Activated CD4-positive, alpha-beta T cell treated with anti-CD3 and anti-CD28 coated beads, Interleukin-2, amount 10 ng/mL, durations not matched to agents 24 days and 14 days (primary cell): ENCODE results near the gene LRRD1. TPM values are rescaled to one million over a fixed set of nuclear protein-coding genes. Genes with fewer than 3 reads are reported as not detected.
"Not testable (repeated sequence)": the region's sequence is repeated elsewhere in the genome, so short reads cannot be mapped to it uniquely, and the experiment has no call there.

Experiments used
- DNase-seq: peaks from one replicate; pipeline ENCODE4 v3.0.0; 2022
- H3K27ac Mint-ChIP-seq: one replicate; pipeline ENCODE4 v1.8.0; 2022; ENCODE audit warnings: mild to moderate bottlenecking, mixed read lengths
- H3K27me3 Mint-ChIP-seq: one replicate; pipeline ENCODE4 v1.8.0; 2022; ENCODE audit warnings: mixed read lengths
- H3K36me3 Mint-ChIP-seq: one replicate; pipeline ENCODE4 v1.8.0; 2022; ENCODE audit warnings: low read depth, mild to moderate bottlenecking, mixed read lengths
- H3K4me1 Mint-ChIP-seq: one replicate; pipeline ENCODE4 v1.8.0; 2021; ENCODE audit warnings: mixed read lengths
- H3K4me3 Mint-ChIP-seq: one replicate; pipeline ENCODE4 v1.8.0; 2022; ENCODE audit warnings: mild to moderate bottlenecking, moderate library complexity, mixed read lengths
- H3K9me3 Mint-ChIP-seq: one replicate; pipeline ENCODE4 v1.8.0; 2021; ENCODE audit warnings: mixed read lengths
- intact Hi-C: fragments of 100-400 bp; cut with micrococcal nuclease; formaldehyde crosslinking; loops from one replicate; pipeline ENCODE4 v1.15.1; 2023
- total RNA-seq: library from RNA; stranded (reverse); gene quantifications from 2 replicates; pipeline ENCODE4 v1.2.3, GENCODE V29; 2022

LRRD1 gene
- total RNA-seq, result not detected in 2 replicates

DNA sequence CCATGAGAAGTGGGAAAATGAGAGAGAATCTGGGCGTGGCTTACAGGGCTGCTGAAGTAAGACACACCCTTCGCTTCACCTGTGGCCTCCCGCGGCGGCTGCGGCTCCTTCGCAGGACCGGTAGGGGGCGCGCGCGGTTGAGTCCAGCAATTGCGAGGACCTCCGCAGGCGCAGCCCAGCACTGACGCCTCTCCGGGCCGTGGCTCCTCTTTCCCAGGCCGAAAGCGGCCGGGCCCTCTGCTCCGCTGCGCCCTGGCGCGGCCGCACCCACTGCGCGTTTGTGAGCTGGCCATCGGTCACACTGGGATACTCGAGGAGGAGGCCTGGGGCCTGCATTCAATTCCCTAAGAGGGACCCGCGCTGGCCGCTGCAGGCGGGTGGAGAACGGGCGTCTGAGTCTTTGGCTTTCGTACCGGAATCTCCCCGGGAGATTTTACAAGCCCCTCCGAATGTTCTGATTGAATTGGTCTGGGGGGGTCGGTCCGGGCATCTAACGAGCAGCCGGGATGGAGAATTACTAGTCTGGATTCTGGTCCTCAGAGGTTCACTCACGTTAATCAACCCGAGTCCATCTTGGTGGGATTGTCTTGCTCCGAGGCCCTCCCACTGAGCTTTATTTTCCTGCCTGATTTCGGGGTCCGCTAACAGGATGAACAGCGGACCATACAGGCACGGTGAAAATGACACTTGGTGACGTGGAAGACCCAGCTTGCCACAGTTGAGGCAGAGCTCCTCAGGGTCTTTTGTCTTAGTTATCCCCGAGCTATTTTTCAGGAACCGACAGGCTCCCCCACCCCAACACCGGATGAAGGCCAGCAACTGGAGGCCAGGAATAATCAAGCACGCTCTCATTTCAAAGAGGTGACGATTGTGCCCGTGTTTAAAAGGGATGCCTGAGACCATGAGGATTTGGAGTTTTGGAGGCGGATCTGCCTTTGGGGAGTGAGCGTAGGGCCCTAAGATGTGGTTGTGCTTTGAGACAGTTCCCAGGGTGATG is at the start of gene LRRD1:
Gene LRRD1, minus strand, starts transcription at position 215 of the 997 bp plus-strand sequence. CDS start 13,940 bp downstream, outside the sequence.
- Mint-ChIP-seq H3K36me3 (no peaks in the 10 kb centered on the region), H3K4me3 (peak within 1 kb of the TSS; percentile 76)

DNA sequence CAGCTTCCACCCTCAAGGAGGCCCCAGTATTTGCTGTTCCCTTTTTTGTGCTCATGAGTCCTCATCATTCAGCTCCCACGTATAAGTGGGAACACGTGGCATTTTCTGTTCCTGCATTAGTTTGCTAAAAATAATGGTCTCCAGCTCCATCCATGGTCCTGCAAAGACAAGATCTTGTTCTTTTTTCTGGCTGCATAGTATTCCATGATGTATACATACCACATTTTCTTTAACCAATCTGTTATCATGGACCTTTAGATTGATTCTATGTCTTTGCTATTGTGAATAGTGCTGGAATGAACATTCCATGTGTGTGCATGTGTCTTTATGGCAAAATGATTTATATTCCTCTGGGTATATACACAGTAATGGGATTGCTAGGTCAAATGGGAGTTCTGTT is 49.8 kb upstream of the LRRD1 start:
- H3K4me1 Mint-ChIP-seq, result peaks cover 11% of the 10 kb centered on the region

More for the DNA sequence above, at the start of gene LRRD1:
- H3K4me1 Mint-ChIP-seq, result peaks cover 1% of the 10 kb centered on the region
- H3K27me3 Mint-ChIP-seq, result peaks cover 32% of the 10 kb centered on the region
- no peak within 1 kb of the TSS for H3K27ac Mint-ChIP-seq
- peak; percentile 97 for DNase-seq
- intact Hi-C loops, result loop anchor here (1.0 to 2.0 kb wide), 3 partner anchors 44 to 268 kb away; partner anchors contain the start of genes CYP51A1 and GATAD1
- H3K9me3 Mint-ChIP-seq, result no peaks in the 10 kb centered on the region

DNA sequence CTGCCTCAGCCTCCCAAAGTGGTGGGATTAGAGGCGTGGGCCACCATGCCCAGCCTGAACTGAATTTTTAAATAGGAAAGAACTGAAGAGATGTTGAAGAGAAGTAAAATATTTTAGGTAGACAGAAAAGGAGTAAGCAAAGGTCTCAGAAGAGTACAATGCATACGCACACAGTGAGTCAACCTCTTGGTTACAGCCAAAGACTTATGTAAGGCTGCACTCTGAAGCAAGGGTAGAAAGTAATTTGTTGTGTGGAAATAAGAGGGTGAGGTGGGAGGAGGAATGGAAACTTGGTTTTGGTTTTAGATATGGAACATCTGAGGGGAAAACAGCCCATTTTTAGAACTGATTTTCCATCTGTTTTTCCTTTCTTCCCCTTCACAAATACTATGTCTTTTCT is 49.2 kb upstream of the LRRD1 start:
- Mint-ChIP-seq H3K36me3 (peaks cover 63% of the 10 kb centered on the region), H3K9me3 (peaks cover 4% of the 10 kb centered on the region), H3K27ac (peak overlapping the region; percentile 69), H3K4me3 (no peak overlapping the region), H3K27me3 (no peaks in the 10 kb centered on the region), H3K4me1 (peaks cover 11% of the 10 kb centered on the region)
- no peak for DNase-seq
- intact Hi-C loops, result no loop called here

More for the DNA sequence above, 49.8 kb upstream of the LRRD1 start:
- Mint-ChIP-seq H3K36me3 (peaks cover 65% of the 10 kb centered on the region), H3K27ac (peak overlapping the region; percentile 69), H3K27me3 (no peaks in the 10 kb centered on the region), H3K9me3 (peaks cover 4% of the 10 kb centered on the region), H3K4me3 (no peak overlapping the region)
- intact Hi-C loops, result no loop called here
- no peak for DNase-seq

DNA sequence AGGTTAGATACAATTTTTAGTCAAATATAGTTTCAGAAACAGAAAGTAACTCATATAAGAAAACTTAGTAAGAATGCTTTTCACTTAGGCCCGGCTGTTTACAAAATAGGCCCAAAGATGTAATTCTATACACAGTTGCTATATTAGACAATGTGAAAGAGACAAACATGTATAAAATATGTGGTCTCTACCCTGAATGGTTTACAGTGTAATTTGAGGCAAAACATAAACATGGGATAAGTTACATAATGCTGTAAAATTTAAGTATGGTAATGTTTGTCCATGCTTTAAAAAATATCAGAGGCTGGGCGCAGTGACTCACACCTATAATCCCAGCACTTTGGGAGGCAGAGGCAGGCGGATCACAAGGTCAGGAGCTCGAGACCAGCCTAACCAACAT is 48.0 kb upstream of the LRRD1 start:
- peaks cover 4% of the 10 kb centered on the region for H3K9me3 Mint-ChIP-seq
- no peaks in the 10 kb centered on the region for H3K27me3 Mint-ChIP-seq
- peaks cover 11% of the 10 kb centered on the region for H3K4me1 Mint-ChIP-seq
- intact Hi-C loops, result no loop called here
- no peak overlapping the region for H3K27ac Mint-ChIP-seq
- H3K36me3 Mint-ChIP-seq, result peaks cover 56% of the 10 kb centered on the region
- H3K4me3 Mint-ChIP-seq, result no peak overlapping the region
- no peak for DNase-seq

DNA sequence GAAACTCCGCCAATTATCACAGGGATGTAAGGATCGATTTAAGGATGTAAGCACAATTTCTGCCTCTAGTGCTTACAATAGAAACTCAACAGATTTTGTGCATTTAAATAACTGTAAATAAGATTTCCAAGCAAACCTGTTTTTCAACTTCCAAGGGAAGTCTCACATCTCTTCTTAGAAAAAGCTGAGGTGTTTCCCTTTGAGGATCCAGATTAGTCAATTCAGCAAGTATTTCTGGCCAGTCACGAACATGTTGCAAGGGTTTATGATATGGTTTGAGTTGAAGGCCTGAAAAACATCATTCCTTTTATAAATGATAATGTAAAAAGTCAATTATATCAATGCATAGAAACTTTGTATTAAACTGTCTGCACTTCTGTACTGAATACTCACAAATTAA is 42.8 kb upstream of the LRRD1 start:
- no peaks in the 10 kb centered on the region for H3K4me1 Mint-ChIP-seq
- no peak overlapping the region for H3K27ac Mint-ChIP-seq
- H3K4me3 Mint-ChIP-seq, result no peak overlapping the region
- intact Hi-C loops, result no loop called here
- DNase-seq, result no peak
- no peaks in the 10 kb centered on the region for H3K9me3 Mint-ChIP-seq
- peaks cover 58% of the 10 kb centered on the region for H3K36me3 Mint-ChIP-seq
- no peaks in the 10 kb centered on the region for H3K27me3 Mint-ChIP-seq

DNA sequence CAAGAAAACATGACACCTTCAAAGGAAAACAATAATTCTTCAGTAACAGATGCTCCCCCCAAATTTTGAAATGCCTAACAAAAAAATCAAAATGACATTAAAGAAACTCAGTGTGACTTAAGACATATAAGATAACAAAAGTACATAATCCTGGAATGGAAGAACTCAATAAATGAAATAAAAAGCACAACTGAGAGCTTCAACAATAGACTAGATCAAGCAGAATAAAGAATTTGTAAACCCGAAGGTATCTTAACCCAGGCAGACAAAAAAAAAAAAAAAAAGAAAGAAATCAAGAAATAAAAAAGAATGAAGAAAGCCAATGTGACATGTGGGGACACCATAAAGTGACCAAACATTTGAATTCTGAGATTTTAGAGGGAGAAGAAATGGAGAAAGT is 27.7 kb upstream of the LRRD1 start:
- Mint-ChIP-seq H3K36me3 (peaks cover 77% of the 10 kb centered on the region), H3K4me3 (no peak overlapping the region), H3K4me1 (peaks cover 15% of the 10 kb centered on the region), H3K27ac (no peak overlapping the region), H3K27me3 (no peaks in the 10 kb centered on the region), H3K9me3 (peaks cover 29% of the 10 kb centered on the region)
- intact Hi-C loops, result no loop called here
- DNase-seq, result no peak

DNA sequence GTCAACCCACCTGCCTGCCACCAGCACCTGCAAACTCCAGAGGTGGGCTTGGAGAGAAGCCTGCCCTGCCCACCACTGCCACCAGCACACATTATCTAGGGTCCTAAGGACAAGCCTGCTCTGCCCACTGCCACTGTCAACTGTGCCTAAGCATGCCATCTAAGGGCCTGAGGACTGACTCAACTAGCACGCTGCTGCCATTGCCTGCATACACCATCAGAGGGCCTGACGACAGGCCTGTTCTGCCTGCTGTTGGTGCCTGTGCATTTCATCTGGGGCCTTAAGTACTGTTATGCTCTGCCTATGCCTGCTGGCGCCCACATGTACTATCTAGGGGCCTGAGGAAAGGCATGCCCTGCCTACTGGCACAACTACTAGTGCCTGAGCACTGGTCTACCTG is 27.0 kb upstream of the LRRD1 start:
- Mint-ChIP-seq H3K27me3 (no peaks in the 10 kb centered on the region), H3K27ac (no peak overlapping the region), H3K9me3 (peaks cover 25% of the 10 kb centered on the region), H3K4me1 (peaks cover 13% of the 10 kb centered on the region), H3K4me3 (no peak overlapping the region), H3K36me3 (peaks cover 75% of the 10 kb centered on the region)
- intact Hi-C loops, result no loop called here
- DNase-seq, result no peak

DNA sequence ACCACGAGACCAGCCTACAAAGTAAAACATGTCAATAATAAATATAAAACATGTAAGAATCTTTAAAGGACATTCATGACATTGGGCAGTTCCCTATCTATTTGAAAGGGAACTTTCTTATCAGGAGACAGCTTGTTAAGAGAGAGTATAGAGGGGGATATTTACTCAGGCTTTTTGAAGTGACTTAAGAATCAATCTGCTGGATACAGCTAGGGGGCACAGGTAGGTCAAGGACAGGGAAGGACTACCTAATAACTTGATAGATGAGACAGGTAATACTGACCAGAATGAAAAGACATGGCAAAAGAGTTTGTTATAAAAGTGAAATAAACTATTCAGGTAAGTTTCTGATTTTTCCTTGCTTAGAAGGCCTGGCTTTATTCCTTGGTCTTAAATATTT is 21.8 kb upstream of the LRRD1 start:
- H3K27ac Mint-ChIP-seq, result no peak overlapping the region
- H3K36me3 Mint-ChIP-seq, result peaks cover 48% of the 10 kb centered on the region

DNA sequence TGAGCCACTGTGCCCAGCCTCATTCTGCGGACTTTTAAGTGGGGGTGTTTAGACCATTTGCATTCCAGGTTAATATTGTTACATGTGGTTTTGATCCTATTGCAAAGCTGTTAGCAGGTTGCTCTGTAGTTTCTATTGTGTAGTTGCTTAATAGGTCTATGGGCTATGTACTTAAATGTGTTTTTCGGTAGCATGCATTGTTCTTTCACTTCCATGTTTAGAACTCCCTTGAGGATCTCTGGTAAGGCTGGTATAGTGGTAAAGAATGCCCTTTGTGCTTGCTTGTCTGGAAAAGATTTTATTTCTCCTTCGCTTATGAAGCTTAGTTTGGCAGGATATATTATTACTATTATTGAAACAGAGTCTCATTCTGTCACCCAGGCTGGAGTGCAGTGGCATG is 13.4 kb upstream of the LRRD1 start:
- H3K9me3 Mint-ChIP-seq, result peaks cover 21% of the 10 kb centered on the region
- no peak overlapping the region for H3K4me3 Mint-ChIP-seq
- H3K4me1 Mint-ChIP-seq, result no peaks in the 10 kb centered on the region
- no peak overlapping the region for H3K27ac Mint-ChIP-seq
- no peak for DNase-seq
- H3K27me3 Mint-ChIP-seq, result no peaks in the 10 kb centered on the region
- intact Hi-C loops, result no loop called here
- H3K36me3 Mint-ChIP-seq, result peaks cover 38% of the 10 kb centered on the region

More for the DNA sequence above, 21.8 kb upstream of the LRRD1 start:
- H3K4me3 Mint-ChIP-seq, result no peak overlapping the region
- DNase-seq, result no peak
- intact Hi-C loops, result no loop called here
- peaks cover under 1% of the 10 kb centered on the region for H3K9me3 Mint-ChIP-seq
- no peaks in the 10 kb centered on the region for H3K4me1 Mint-ChIP-seq
- no peaks in the 10 kb centered on the region for H3K27me3 Mint-ChIP-seq

DNA sequence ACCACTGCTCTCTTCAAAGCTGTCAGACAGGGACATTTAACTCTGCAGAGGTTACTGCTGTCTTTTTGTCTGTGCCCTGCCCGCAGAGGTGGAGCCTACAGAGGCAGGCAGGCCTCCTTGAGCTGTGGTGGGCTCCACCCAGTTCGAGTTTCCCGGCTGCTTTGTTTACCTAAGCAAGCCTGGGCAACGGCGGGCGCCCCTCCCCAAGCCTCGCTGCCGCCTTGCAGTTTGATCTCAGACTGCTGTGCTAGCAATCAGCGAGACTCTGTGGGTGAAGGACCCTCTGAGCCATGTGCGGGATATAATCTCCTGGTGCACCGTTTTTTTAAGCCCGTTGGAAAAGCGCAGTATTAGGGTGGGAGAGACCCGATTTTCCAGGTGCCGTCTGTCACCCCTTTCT is 10.3 kb upstream of the LRRD1 start:
- H3K36me3 Mint-ChIP-seq, result peaks cover 25% of the 10 kb centered on the region
- intact Hi-C loops, H3K27ac Mint-ChIP-seq, H3K4me3 Mint-ChIP-seq, H3K4me1 Mint-ChIP-seq, H3K27me3 Mint-ChIP-seq, DNase-seq: not testable (repeated sequence)
- H3K9me3 Mint-ChIP-seq, result peaks cover 22% of the 10 kb centered on the region

DNA sequence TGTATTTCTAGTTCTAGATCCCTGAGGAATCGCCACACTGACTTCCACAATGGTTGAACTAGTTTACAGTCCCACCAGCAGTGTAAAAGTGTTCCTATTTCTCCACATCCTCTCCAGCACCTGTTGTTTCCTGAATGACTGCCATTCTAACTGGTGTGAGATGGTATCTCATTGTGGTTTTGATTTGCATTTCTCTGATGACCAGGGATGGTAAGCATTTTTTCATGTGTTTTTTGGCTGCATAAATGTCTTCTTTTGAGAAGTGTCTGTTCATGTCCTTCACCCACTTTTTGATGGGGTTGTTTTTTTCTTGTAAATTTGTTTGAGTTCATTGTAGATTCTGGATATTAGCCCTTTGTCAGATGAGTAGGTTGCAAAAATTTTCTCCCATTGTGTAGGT is 5.4 kb upstream of the LRRD1 start:
- H3K27me3 Mint-ChIP-seq, result peaks cover 21% of the 10 kb centered on the region
- H3K9me3 Mint-ChIP-seq, H3K27ac Mint-ChIP-seq, H3K4me3 Mint-ChIP-seq, H3K36me3 Mint-ChIP-seq, H3K4me1 Mint-ChIP-seq, intact Hi-C loops, DNase-seq: not testable (repeated sequence)

DNA sequence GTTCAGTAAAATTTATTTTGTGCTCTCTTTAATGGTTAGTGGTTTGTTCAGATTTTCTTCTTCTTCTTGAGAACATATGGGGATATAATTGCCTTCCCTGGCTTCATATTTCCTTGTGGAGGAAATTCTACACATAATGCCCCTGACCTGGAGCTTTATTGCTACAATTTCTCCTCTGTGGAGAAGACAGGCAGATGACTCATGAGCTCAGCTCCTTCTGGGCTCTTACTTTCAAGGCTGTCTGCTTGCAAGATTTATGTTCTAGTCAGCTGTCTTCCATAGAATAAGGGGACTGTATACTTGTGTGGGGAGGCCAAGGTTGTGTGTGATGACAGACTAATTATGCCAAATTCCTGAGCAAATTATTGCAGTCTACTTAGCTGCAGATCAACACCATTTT is 1.6 kb downstream of the LRRD1 start:
- intact Hi-C loops, result no loop called here
- Mint-ChIP-seq H3K4me1 (peaks cover 1% of the 10 kb centered on the region), H3K27me3 (peaks cover 35% of the 10 kb centered on the region), H3K4me3 (no peak overlapping the region), H3K9me3 (no peaks in the 10 kb centered on the region), H3K27ac (no peak overlapping the region), H3K36me3 (no peaks in the 10 kb centered on the region)
- DNase-seq, result no peak

DNA sequence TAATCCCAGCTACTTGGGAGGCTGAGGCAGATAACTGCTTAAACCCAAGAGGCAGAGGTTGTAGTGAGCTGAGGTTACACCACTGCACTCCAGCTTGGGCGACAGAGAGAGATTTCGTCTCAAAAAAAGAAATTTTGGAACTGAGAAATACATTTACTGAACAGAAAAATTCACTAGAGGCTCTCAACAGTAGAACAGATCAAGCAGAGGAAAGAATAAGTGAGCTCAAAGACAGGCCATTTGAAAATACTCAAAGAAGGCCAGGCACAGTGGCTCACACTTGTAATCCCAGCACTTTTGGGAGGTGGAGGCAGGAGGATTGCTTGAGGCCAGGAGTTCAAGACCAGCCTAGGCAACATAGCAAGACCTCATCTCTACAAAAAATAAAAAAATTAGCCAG is 9.4 kb downstream of the LRRD1 start:
- H3K36me3 Mint-ChIP-seq, H3K27ac Mint-ChIP-seq, DNase-seq, H3K4me3 Mint-ChIP-seq, H3K4me1 Mint-ChIP-seq, intact Hi-C loops: not testable (repeated sequence)
- Mint-ChIP-seq H3K27me3 (peaks cover 26% of the 10 kb centered on the region), H3K9me3 (peaks cover 23% of the 10 kb centered on the region)

DNA sequence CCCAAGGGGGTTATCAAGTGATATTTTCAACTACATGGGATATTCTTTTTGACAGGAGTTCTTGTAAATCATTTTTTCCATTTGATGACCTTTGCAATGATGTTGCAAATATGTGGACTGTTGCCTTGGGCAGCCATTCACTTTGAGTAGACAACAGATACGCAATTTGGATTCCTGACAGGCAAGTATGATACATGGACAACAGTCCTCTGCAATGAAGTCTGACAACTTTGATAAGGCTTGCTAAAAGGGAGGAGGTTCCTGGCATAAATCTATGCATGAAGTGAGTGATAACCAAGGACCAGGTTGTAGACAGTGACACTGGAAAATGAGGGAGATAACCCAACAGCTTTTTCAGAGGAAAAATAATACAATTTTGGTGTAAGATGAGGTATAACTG is 17.7 kb downstream of the LRRD1 start:
- no peaks in the 10 kb centered on the region for H3K36me3 Mint-ChIP-seq
- intact Hi-C loops, result no loop called here
- H3K9me3 Mint-ChIP-seq, result no peaks in the 10 kb centered on the region
- H3K27me3 Mint-ChIP-seq, result peaks cover 31% of the 10 kb centered on the region
- peaks cover 3% of the 10 kb centered on the region for H3K4me1 Mint-ChIP-seq
- H3K27ac Mint-ChIP-seq, result no peak overlapping the region
- H3K4me3 Mint-ChIP-seq, result no peak overlapping the region
- DNase-seq, result no peak
